GM12873 (cell line): ENCODE results near the gene PDCL2.

ENCODE experiments used
- CTCF ChIP-seq: IDR thresholded peaks from 2 replicates; pipeline ENCODE4 v1.5.1; 2012; ENCODE audit warnings: low read depth, mild to moderate bottlenecking, moderate library complexity, low read length, control low read depth; ENCODE audit not compliant: insufficient read depth; ENCODE audit errors: missing control alignments

PDCL2 gene

GRCh38 chr4:55545641-55546505 is 46.2 kb downstream of the PDCL2 start:
- TF ChIP-seq CTCF: no peak

GRCh38 chr4:55545151-55545550 is 46.9 kb downstream of the PDCL2 start:
- TF ChIP-seq CTCF: no peak

DNA sequence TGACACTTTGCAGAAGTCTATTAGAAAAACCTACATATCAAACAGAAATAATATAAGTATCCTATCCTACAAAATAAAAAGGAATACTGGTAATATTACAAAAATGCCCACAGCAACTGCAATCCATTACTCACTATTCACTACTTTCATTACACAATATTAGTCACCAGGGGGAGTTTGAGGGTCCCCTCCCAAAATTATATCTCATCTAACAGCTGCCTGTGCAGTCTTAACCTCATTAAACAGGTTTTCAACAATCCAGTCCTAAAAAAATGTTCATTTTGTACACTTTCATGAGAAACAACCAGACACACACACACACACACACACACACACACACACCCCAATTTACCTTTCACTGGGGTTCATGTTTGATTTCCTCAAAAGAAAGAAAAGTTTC is 48.2 kb downstream of the PDCL2 start:
- TF ChIP-seq CTCF: peak; percentile 8

GRCh38 chr4:55540271-55540670 is 51.8 kb downstream of the PDCL2 start:
- no peak for TF ChIP-seq CTCF

- no peak for TF ChIP-seq CTCF
Measured at GRCh38 chr4:55539658-55540057, 52.4 kb downstream of the PDCL2 start.

DNA sequence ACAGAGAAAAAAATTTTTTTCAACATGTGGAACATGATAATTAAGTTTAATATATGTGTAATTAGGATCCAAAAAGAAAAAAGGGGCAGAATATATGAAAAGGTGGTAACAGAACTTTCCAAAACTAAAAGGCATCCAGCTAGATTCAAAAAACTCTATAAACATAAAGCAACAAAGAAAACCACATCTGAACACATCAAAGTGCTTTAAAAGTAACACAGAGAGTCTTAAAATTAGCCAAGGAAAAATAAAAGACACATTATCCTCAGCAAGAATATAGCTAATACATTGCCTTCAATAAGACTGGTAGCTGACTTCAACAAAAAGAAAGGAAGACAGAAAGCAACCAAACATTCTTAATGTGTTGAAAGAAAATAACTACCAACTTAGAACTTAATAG is 53.5 kb downstream of the PDCL2 start:
- TF ChIP-seq CTCF: no peak

DNA sequence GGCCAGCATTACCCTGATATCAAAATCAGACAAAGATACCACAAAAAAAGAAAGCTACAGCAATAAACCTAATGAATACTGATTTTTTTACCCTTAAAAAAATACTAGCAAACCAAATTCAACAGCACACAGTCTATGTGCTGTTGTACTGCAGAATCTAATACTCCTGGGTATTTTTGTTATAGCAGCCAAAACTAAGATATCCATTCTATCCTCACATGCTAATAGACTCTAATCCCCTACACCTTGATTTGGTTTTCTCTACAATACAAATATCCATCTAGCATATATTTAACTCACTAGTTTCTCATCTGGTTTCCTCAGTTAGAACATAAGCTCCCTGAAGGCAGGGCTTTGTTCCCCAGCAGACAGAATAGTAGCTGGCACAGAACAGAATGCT is 57.7 kb downstream of the PDCL2 start:
- no peak for TF ChIP-seq CTCF
